K562 (cell line): ENCODE measurements around the gene WDR49. TPM values are rescaled to one million over a fixed set of nuclear protein-coding genes. Genes with fewer than 3 reads are reported as not detected.

Experiments used
- ATAC-seq: fragments of 200-7000 bp; cut with Tn5 transposase; 3 replicates; pipeline ENCODE4 v1.9.1; 2020; ENCODE audit warnings: moderate library complexity
- BruUV-seq: library from RNA; stranded (reverse); fragments of 400-500 nt; replicated peaks from 2 replicates; lab custom pipeline; 2021; lab: Mats Ljungman, UMichigan
- CTCF ChIA-PET: fragments of 300-600 bp; formaldehyde crosslinking; extraction: SDS; loops from one replicate; lab custom pipeline; 2021; ENCODE audit warnings: low intra/inter-chr PET ratio; lab: Yijun Ruan, JAX
- POLR2A ChIA-PET: fragments of 300-600, 350-650 bp; sonication (Branson Sonifier 250); formaldehyde crosslinking; extraction: SDS; loops from one replicate; lab custom pipeline; 2021; ENCODE audit warnings: antibody characterized with exemption, inconsistent platforms; lab: Yijun Ruan, JAX
- DNase-seq, 4 experiments: peaks; one replicate each; pipeline versions ENCODE4 v3.0.0 to v3.0.0-alpha.2; 2011 to 2018; ENCODE audit warnings: low spot score in 3 of 4, mixed read lengths in 3 of 4; ENCODE audit errors: extremely low read depth in 1 of 4
- FAIRE-seq: peaks from 2 replicates; lab custom pipeline; 2011; peaks lifted over from hg19 to GRCh38; lab: Jason Lieb, UNC
- H2AFZ ChIP-seq: 2 replicates; pipeline ENCODE4 v1.6.0; 2011; ENCODE audit warnings: low read depth, low read length, control low read depth, inconsistent platforms
- H3K27ac ChIP-seq: fragments of 200-600 bp; 3 replicates; pipeline ENCODE4 v1.8.0; 2011; ENCODE audit warnings: low read depth, mild to moderate bottlenecking, control low read depth, inconsistent platforms, low read length, moderate library complexity, mixed read lengths; ENCODE audit errors: extremely low read depth
- H3K27me3 ChIP-seq, 2 experiments: fragments of 300-600 bp in 1 of 2; 2 replicates in 1 of 2; 3 replicates in 1 of 2; pipeline versions ENCODE4 v1.6.0 to v1.8.0; 2011; ENCODE audit warnings: inconsistent platforms in 2 of 2, low read length in 2 of 2, mild to moderate bottlenecking in 1 of 2, mixed read lengths in 1 of 2, moderate library complexity in 1 of 2; ENCODE audit not compliant: control insufficient read depth in 2 of 2, insufficient read depth in 2 of 2
- H3K36me3 ChIP-seq: fragments of 300-600 bp; 3 replicates; pipeline ENCODE4 v1.8.0; 2011; ENCODE audit warnings: mild to moderate bottlenecking, low read length, inconsistent platforms; ENCODE audit not compliant: control insufficient read depth, insufficient read depth
- H3K4me1 ChIP-seq, 2 experiments: fragments of 200-600 bp in 1 of 2; replicated peaks in 1 of 2; 2 replicates in 1 of 2; 3 replicates in 1 of 2; pipeline versions ENCODE4 v1.5.1 to v1.8.0; 2011; ENCODE audit warnings: inconsistent platforms in 2 of 2, low read length in 2 of 2, mild to moderate bottlenecking in 1 of 2, mixed read lengths in 1 of 2, moderate library complexity in 1 of 2; ENCODE audit not compliant: control insufficient read depth in 2 of 2, insufficient read depth in 2 of 2
- H3K4me2 ChIP-seq: 2 replicates; pipeline ENCODE4 v1.6.1; 2011; ENCODE audit warnings: low read length, control low read depth, inconsistent platforms, mixed read lengths; ENCODE audit not compliant: insufficient read depth
- H3K4me3 ChIP-seq: fragments of 200-600 bp; sonication (generic), shearing (Covaris generic); 2 replicates; pipeline ENCODE4 v1.5.1; 2016; ENCODE audit warnings: control low read depth, inconsistent platforms
- H3K79me2 ChIP-seq: fragments of 200-600 bp; 3 replicates; pipeline ENCODE4 v1.8.0; 2011; ENCODE audit warnings: low read length, inconsistent platforms; ENCODE audit not compliant: control insufficient read depth, insufficient read depth
- H3K9ac ChIP-seq, 2 experiments: 2 replicates each; pipeline versions ENCODE4 v1.6.0 to v1.6.1; 2011; ENCODE audit warnings: low read depth in 2 of 2, low read length in 2 of 2, control low read depth in 1 of 2, inconsistent platforms in 1 of 2, mild to moderate bottlenecking in 1 of 2, mixed read lengths in 1 of 2; ENCODE audit not compliant: insufficient read depth in 1 of 2
- H3K9me1 ChIP-seq: one replicate; pipeline ENCODE4 v1.6.0; 2011; ENCODE audit warnings: inconsistent platforms, mild to moderate bottlenecking, low read length, moderate library complexity; ENCODE audit not compliant: control insufficient read depth, insufficient read depth
- H3K9me3 ChIP-seq: replicated peaks from 2 replicates; pipeline ENCODE4 v1.5.1; 2011; ENCODE audit warnings: low read depth, low read length, inconsistent platforms; ENCODE audit not compliant: control insufficient read depth, insufficient read depth
- H4K20me1 ChIP-seq: replicated peaks from 2 replicates; pipeline ENCODE4 v1.6.1; 2011; ENCODE audit warnings: low read length, inconsistent platforms, mixed read lengths; ENCODE audit not compliant: control insufficient read depth, insufficient read depth
- BACH1 ChIP-seq: fragments of 200-800 bp; sonication (Bioruptor generic); IDR thresholded peaks from 2 replicates; pipeline ENCODE4 v1.6.1; 2016; ENCODE audit warnings: missing genetic modification characterization, missing compliant biosample characterization
- CREB1 ChIP-seq, 2 experiments: sonication (generic) in 1 of 2; formaldehyde crosslinking in 1 of 2; IDR thresholded peaks; 2 replicates each; pipeline versions ENCODE4 v1.6.1 to v1.8.0; 2012 to 2022; ENCODE audit warnings: inconsistent platforms in 1 of 2, mild to moderate bottlenecking in 1 of 2, missing genetic modification reagents in 1 of 2, moderate library complexity in 1 of 2
- EP300 ChIP-seq: IDR thresholded peaks from 2 replicates; pipeline ENCODE4 v1.6.1; 2012; ENCODE audit warnings: low read length, improper control_type of control experiment
- GTF2B ChIP-seq: IDR thresholded peaks from 2 replicates; pipeline ENCODE4 v1.6.1; 2011; ENCODE audit not compliant: insufficient read length; ENCODE audit errors: extremely low read depth
- HCFC1 ChIP-seq: IDR thresholded peaks from 2 replicates; pipeline ENCODE4 v1.6.1; 2012; ENCODE audit warnings: low read depth, low read length, improper control_type of control experiment
- MEF2D ChIP-seq: conservative IDR thresholded peaks from 2 replicates; pipeline ENCODE4 v1.6.1; 2016; ENCODE audit warnings: low read depth, missing genetic modification characterization, missing compliant biosample characterization
- NCOA4 ChIP-seq: fragments of 450-650 bp; IDR thresholded peaks from 2 replicates; pipeline ENCODE4 v1.6.1; 2018; ENCODE audit warnings: mild to moderate bottlenecking; ENCODE audit not compliant: partially characterized antibody
- POLR2A ChIP-seq: fragments of 450-650 bp; conservative IDR thresholded peaks from 2 replicates; pipeline ENCODE4 v1.6.1; 2016
- ZNF583 ChIP-seq: fragments of 250-450 bp; sonication (Bioruptor Pico); IDR thresholded peaks from 2 replicates; pipeline ENCODE4 v1.4.0; 2020
- WGBS: fragments of 100-300 bp; shearing (Covaris generic); methylation state at CpG from one replicate; pipeline ENCODE4 v1.1.6; 2016; ENCODE audit warnings: low coverage, mixed read lengths; ENCODE audit not compliant: insufficient coverage; ENCODE audit errors: missing lambda C conversion rate; 5-methylcytosine and 5-hydroxymethylcytosine counted together
- in situ Hi-C: fragments of 300-500 bp; cut with MboI; formaldehyde crosslinking; loops from 4 replicates; pipeline ENCODE4 v1.15.0; 2018; ENCODE audit warnings: inconsistent platforms, mixed read lengths
- intact Hi-C: fragments of 100-400 bp; cut with micrococcal nuclease; formaldehyde crosslinking; loops from 2 replicates; pipeline ENCODE4 v1.14.2; 2022
- polyA plus RNA-seq, 8 experiments: library from polyadenylated mRNA; depleted of rRNA in 4 of 8; stranded (reverse) in 5 of 8; unstranded in 3 of 8; fragments of >200 nt; fragmentation: Nextera tagmentation in 2 of 8; fragmentation: Illumina TruSeq in 1 of 8; extraction: Ambion mirVana in 2 of 8; extraction: Trizol in 1 of 8; gene quantifications; 2 replicates each; pipeline versions ENCODE4 v1.2.1 to v1.2.3, GENCODE V29; 2011 to 2014; ENCODE audit warnings: inconsistent platforms in 1 of 8, missing spikeins in 1 of 8
- total RNA-seq, 7 experiments: library from RNA; depleted of rRNA in 6 of 7; stranded (reverse); fragments of >200 nt in 6 of 7; fragmentation: Illumina TruSeq in 2 of 7; extraction: Trizol in 2 of 7; gene quantifications; 2 replicates each; pipeline versions ENCODE4 v1.2.1 to v1.2.3, GENCODE V29; 2011 to 2021; ENCODE audit warnings: low replicate concordance in 1 of 7
- TF ChIP-seq, protein P1 (sequence below), 2 experiments: IDR thresholded peaks; 2 replicates each; pipeline ENCODE4 v1.6.1; 2012; ENCODE audit warnings: improper control_type of control experiment in 2 of 2, low read depth in 2 of 2, low read length in 2 of 2, borderline replicate concordance in 1 of 2
- TF ChIP-seq, protein P2 (sequence below): IDR thresholded peaks from 2 replicates; pipeline ENCODE4 v1.6.1; 2014; ENCODE audit warnings: antibody characterized with exemption
- TF ChIP-seq, protein P3 (sequence below): fragments of 250-450 bp; sonication (Bioruptor Pico); IDR thresholded peaks from 2 replicates; pipeline ENCODE4 v1.5.0; 2020; ENCODE audit warnings: mild to moderate bottlenecking, borderline replicate concordance

The WDR49 gene
- total and polyA plus RNA-seq, 9 of the 15 experiments (the other 6 are each of a cell fraction or from before 2014, with no cell fraction given), result not detected

GRCh38 chr3:167575000-167575600 is 78.6 kb downstream of the WDR49 start:
- DNase-seq (no peak), ATAC-seq (no peak), FAIRE-seq (no peak)
- ChIA-PET POLR2A (no interaction called here), CTCF (no interaction called here)
- Histone ChIP-seq H3K4me1 (no peaks in the 10 kb centered on the region), H3K27me3 (no peaks in the 10 kb centered on the region), H4K20me1 (no peaks in the 10 kb centered on the region), H3K36me3 (no peaks in the 10 kb centered on the region), H3K4me2 (no peak overlapping the region), H3K9ac (no peak overlapping the region), H3K27ac (no peak overlapping the region), H3K79me2 (no peaks in the 10 kb centered on the region), H3K9me3 (no peaks in the 10 kb centered on the region), H3K9me1 (no peaks in the 10 kb centered on the region), H2AFZ (no peak overlapping the region), H3K4me3 (no peak overlapping the region)
- 1% methylated on average over 7 of the region's 7 CpGs for WGBS
- BruUV-seq, result no TSS peak
- in situ Hi-C loops (no loop called here), intact Hi-C loops (no loop called here)
- TF ChIP-seq, protein P1, sequence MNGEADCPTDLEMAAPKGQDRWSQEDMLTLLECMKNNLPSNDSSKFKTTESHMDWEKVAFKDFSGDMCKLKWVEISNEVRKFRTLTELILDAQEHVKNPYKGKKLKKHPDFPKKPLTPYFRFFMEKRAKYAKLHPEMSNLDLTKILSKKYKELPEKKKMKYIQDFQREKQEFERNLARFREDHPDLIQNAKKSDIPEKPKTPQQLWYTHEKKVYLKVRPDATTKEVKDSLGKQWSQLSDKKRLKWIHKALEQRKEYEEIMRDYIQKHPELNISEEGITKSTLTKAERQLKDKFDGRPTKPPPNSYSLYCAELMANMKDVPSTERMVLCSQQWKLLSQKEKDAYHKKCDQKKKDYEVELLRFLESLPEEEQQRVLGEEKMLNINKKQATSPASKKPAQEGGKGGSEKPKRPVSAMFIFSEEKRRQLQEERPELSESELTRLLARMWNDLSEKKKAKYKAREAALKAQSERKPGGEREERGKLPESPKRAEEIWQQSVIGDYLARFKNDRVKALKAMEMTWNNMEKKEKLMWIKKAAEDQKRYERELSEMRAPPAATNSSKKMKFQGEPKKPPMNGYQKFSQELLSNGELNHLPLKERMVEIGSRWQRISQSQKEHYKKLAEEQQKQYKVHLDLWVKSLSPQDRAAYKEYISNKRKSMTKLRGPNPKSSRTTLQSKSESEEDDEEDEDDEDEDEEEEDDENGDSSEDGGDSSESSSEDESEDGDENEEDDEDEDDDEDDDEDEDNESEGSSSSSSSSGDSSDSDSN (IDR thresholded peaks at IDR 0.05; ENCODE audit: borderline replicate concordance in 1 of 2, low read depth in 2 of 2, low read length in 2 of 2), result no peak
- TF ChIP-seq, protein P2, sequence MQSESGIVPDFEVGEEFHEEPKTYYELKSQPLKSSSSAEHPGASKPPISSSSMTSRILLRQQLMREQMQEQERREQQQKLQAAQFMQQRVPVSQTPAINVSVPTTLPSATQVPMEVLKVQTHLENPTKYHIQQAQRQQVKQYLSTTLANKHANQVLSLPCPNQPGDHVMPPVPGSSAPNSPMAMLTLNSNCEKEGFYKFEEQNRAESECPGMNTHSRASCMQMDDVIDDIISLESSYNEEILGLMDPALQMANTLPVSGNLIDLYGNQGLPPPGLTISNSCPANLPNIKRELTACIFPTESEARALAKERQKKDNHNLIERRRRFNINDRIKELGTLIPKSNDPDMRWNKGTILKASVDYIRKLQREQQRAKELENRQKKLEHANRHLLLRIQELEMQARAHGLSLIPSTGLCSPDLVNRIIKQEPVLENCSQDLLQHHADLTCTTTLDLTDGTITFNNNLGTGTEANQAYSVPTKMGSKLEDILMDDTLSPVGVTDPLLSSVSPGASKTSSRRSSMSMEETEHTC, result no peak
- no peak for TF ChIP-seq GTF2B
- no peak for TF ChIP-seq ZNF583 (CRISPR knock-in tag)
- no peak for TF ChIP-seq POLR2A
- TF ChIP-seq HCFC1, result no peak
- no peak for TF ChIP-seq NCOA4
- TF ChIP-seq EP300, result no peak
- TF ChIP-seq MEF2D, result no peak
- TF ChIP-seq BACH1 (tag), result no peak
- TF ChIP-seq, protein P3, sequence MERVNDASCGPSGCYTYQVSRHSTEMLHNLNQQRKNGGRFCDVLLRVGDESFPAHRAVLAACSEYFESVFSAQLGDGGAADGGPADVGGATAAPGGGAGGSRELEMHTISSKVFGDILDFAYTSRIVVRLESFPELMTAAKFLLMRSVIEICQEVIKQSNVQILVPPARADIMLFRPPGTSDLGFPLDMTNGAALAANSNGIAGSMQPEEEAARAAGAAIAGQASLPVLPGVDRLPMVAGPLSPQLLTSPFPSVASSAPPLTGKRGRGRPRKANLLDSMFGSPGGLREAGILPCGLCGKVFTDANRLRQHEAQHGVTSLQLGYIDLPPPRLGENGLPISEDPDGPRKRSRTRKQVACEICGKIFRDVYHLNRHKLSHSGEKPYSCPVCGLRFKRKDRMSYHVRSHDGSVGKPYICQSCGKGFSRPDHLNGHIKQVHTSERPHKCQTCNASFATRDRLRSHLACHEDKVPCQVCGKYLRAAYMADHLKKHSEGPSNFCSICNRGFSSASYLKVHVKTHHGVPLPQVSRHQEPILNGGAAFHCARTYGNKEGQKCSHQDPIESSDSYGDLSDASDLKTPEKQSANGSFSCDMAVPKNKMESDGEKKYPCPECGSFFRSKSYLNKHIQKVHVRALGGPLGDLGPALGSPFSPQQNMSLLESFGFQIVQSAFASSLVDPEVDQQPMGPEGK (CRISPR knock-in tag), result no peak
- TF ChIP-seq CREB1 (IDR thresholded peaks at IDR 0.05), result no peak
- no peak for TF ChIP-seq CREB1 (CRISPR knock-in tag; IDR thresholded peaks at IDR 0.05)
